Endometrial microvascular endothelial cells (primary cell): ENCODE measurements around the gene FAM219B. TPM values are rescaled to one million over a fixed set of nuclear protein-coding genes. Genes with fewer than 3 reads are reported as not detected.

Source experiments
- in situ Hi-C: cut with HindIII; loops from 2 replicates; pipeline ENCODE4 v1.10.0; 2017; ENCODE audit warnings: low sequenced_read_pairs, low pct_unique_long_range_greater_than_20kb; ENCODE audit errors: inconsistent ontology term
- total RNA-seq: library from RNA; depleted of rRNA; stranded (reverse); fragments of >200 nt; gene quantifications from one replicate; pipeline ENCODE4 v1.2.3, GENCODE V29; 2015; ENCODE audit errors: inconsistent ontology term

The FAM219B gene
- total RNA-seq, 1 donor from 2014 or later = 30.4 TPM

GRCh38 chr15:74857082-74857655 lies 49.5 kb downstream of the FAM219B start:
- in situ Hi-C loops = no loop called here

GRCh38 chr15:74856537-74856936 lies 50.1 kb downstream of the FAM219B start:
- in situ Hi-C loops = no loop called here

- in situ Hi-C loops = no loop called here
Observed at GRCh38 chr15:74855857-74856256, 50.8 kb downstream of the FAM219B start.

- in situ Hi-C loops = no loop called here
Observed at GRCh38 chr15:74854453-74855022, 52.1 kb downstream of the FAM219B start.

- in situ Hi-C loops = no loop called here
Observed at GRCh38 chr15:74851960-74852359, 54.7 kb downstream of the FAM219B start.

- in situ Hi-C loops = no loop called here
Observed at GRCh38 chr15:74850393-74850792, 56.3 kb downstream of the FAM219B start.

Other genes with a start within 250 kb of the FAM219B start
- 14.2 TPM for gene EDC3, start 210.8 kb downstream of the FAM219B start, total RNA-seq
- 0.37 TPM for gene CYP1A1, start 181.3 kb downstream of the FAM219B start, total RNA-seq
- not detected for gene CYP1A2, start 158.0 kb downstream of the FAM219B start, total RNA-seq
- gene CSK, start 124.8 kb downstream of the FAM219B start, total RNA-seq = 35.7 TPM
- not detected for gene LMAN1L, start 94.0 kb downstream of the FAM219B start, total RNA-seq
- gene CPLX3, start 80.2 kb downstream of the FAM219B start, total RNA-seq = not detected
- gene ULK3, start 63.7 kb downstream of the FAM219B start, total RNA-seq = 40.2 TPM
- gene SCAMP2, start 33.5 kb downstream of the FAM219B start, total RNA-seq = 93.2 TPM
- gene MPI, start 16.8 kb downstream of the FAM219B start, total RNA-seq = 48.7 TPM
- gene COX5A, start 31.2 kb upstream of the FAM219B start, total RNA-seq = 116 TPM
- gene RPP25, start 49.9 kb upstream of the FAM219B start, total RNA-seq = 11.8 TPM
- gene SCAMP5, start 88.7 kb upstream of the FAM219B start, total RNA-seq = 27.4 TPM
- 29.0 TPM for gene PPCDC, start 116.7 kb upstream of the FAM219B start, total RNA-seq